Breast epithelium (tissue), 3 donors: ENCODE results near the gene SIM1.

Experiments used
- CTCF ChIP-seq, 3 donors: fragments of 450-650 bp; IDR thresholded peaks; one replicate each; pipeline ENCODE4 v1.5.1; 2016 to 2017; ENCODE audit warnings: antibody characterized with exemption in 3 of 3, mild to moderate bottlenecking in 3 of 3, moderate library complexity in 3 of 3
- POLR2A ChIP-seq: fragments of 450-650 bp; IDR thresholded peaks from one replicate; pipeline ENCODE4 v1.6.1; 2016; ENCODE audit warnings: antibody characterized with exemption, mild to moderate bottlenecking, moderate library complexity

DNA sequence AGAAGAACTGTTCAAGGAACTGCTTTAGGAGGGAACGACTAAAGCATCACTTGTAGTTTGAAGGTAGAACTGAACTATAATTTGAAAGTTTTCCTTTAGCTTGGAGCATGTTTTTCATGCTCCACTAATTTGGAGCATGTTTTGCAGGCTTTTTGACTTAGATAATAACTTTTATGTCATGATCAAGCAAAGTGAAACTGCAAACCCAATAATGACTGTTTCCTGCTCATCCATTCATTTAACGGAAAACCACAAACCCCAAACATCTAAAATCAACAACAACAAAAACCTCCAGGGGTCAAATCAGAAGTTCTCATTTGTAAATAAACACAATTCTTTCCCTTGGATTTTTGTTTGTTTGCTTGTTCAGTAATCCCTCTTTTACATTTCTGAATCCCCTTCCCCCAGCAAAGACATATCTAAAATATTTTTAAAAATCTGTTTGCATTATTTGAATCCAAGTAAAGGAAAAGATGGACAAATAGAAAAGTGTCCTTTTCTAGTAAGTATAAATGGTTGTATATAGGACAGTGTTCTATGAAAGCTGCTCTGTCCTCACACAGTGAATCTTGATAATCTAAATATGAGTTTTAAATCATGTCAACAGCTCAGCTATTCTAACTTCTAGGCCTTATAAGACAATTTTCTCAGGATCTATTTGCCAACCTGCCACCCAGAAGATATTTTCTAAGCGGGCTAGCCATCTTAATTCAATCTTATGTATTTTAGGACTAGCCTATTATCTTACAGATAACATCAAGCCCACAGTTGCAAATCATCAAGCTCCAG is 2.6 kb downstream of the SIM1 start:
- TF ChIP-seq CTCF (IDR thresholded peaks at IDR 0.05) (no peak), POLR2A (no peak)
